T-helper 2 cell (primary cell): ENCODE results near the gene TBC1D21.
"Not testable (repeated sequence)": the region's sequence is repeated elsewhere in the genome, so short reads cannot be mapped to it uniquely, and the experiment has no call there.

Source experiments
- DNase-seq, 5 experiments: peaks; one replicate each; pipeline versions ENCODE4 v3.0.0 to v3.0.0-alpha.2; 2012 to 2022

Gene TBC1D21

GRCh38 chr15:73930790-73931281, 57.5 kb downstream of the TBC1D21 start:
- DNase-seq = no peak

- no peak for DNase-seq
Measured at GRCh38 chr15:73931441-73931840, 58.1 kb downstream of the TBC1D21 start.

GRCh38 chr15:73932381-73933191, 59.2 kb downstream of the TBC1D21 start:
- no peak for DNase-seq

GRCh38 chr15:73934281-73934680, 60.9 kb downstream of the TBC1D21 start:
- DNase-seq = peak in 1 of 5 experiments; percentile 68

- DNase-seq = no peak
Measured at GRCh38 chr15:73935547-73935946, 62.2 kb downstream of the TBC1D21 start.

- DNase-seq = no peak
Measured at GRCh38 chr15:73936181-73936580, 62.8 kb downstream of the TBC1D21 start.

- no peak for DNase-seq
Measured at GRCh38 chr15:73936588-73937290, 63.4 kb downstream of the TBC1D21 start.

GRCh38 chr15:73937296-73937695, 63.9 kb downstream of the TBC1D21 start:
- DNase-seq = no peak

- DNase-seq = no peak
Measured at GRCh38 chr15:73937726-73938125, 64.4 kb downstream of the TBC1D21 start.

GRCh38 chr15:73938516-73938915, 65.2 kb downstream of the TBC1D21 start:
- DNase-seq = not testable (repeated sequence)
